Measurements from ENCODE around the gene PCBP1. TPM values are rescaled to one million over a fixed set of nuclear protein-coding genes. Genes with fewer than 3 reads are reported as not detected.

The PCBP1 gene
- total and polyA plus RNA-seq, 9 of the 15 experiments (the other 6 are each of a cell fraction or from before 2014, with no cell fraction given) = 19.2 to 407 (median 78.1) TPM

GRCh38 chr2:70086278-70086837, 919 bp upstream of the PCBP1 start (continued):
- peak; percentile 58; the same call in 1 of the 2 replicates for TF ChIP-seq ID3 (CRISPR knock-in tag; IDR thresholded peaks at IDR 0.05)
- TF ChIP-seq ID3 (tag; IDR thresholded peaks at IDR 0.05) = peak; percentile 90
- TF ChIP-seq MAZ (CRISPR knock-in tag; conservative IDR thresholded peaks at IDR 0.05 in 1 of 2, IDR thresholded peaks at IDR 0.05 in 1 of 2) = peak; percentile 20 to 49; a peak in 3 of 4 replicates
- TF ChIP-seq FOXA3 (CRISPR knock-in tag; conservative IDR thresholded peaks at IDR 0.05 in 1 of 2, IDR thresholded peaks at IDR 0.05 in 1 of 2) = peak; percentile 42 to 87; a peak in 3 of 4 replicates
- TF ChIP-seq CHD1 (IDR thresholded peaks at IDR 0.05; ENCODE audit: low read length) = no peak
- no peak for TF ChIP-seq MXI1 (IDR thresholded peaks at IDR 0.05; ENCODE audit: low read depth, low read length)
- TF ChIP-seq SNRNP70 (optimal IDR thresholded peaks at IDR 0.05; ENCODE audit: low read depth, low read length) = no peak
- no peak for TF ChIP-seq CHD2 (IDR thresholded peaks at IDR 0.05; ENCODE audit: low read depth, low read length)
- peak; percentile 85 for TF ChIP-seq CREB3L1 (IDR thresholded peaks at IDR 0.05; ENCODE audit: borderline replicate concordance, low read depth)
- TF ChIP-seq RBBP5 (IDR thresholded peaks at IDR 0.05; ENCODE audit: borderline replicate concordance, insufficient read depth, low read length, poor library complexity, severe bottlenecking) = peak; percentile 9
- no peak for TF ChIP-seq ZNF436 (CRISPR knock-in tag; IDR thresholded peaks at IDR 0.05)
- no peak for TF ChIP-seq SAP30 (IDR thresholded peaks at IDR 0.05; ENCODE audit: borderline replicate concordance, insufficient read depth, low read depth, low read length, poor library complexity, severe bottlenecking)
- peak; percentile 56; the same call in 1 of the 2 replicates for TF ChIP-seq ATF7 (IDR thresholded peaks at IDR 0.05)
- no peak for TF ChIP-seq TFAM (CRISPR knock-in tag; conservative IDR thresholded peaks at IDR 0.05)
- TF ChIP-seq ZNF263 (CRISPR knock-in tag; IDR thresholded peaks at IDR 0.05; ENCODE audit: borderline replicate concordance) = no peak
- no peak for TF ChIP-seq SMARCA4 (IDR thresholded peaks at IDR 0.05)
- TF ChIP-seq MYC (IDR thresholded peaks at IDR 0.05; ENCODE audit: low read depth, low read length) = no peak
- TF ChIP-seq MYC (CRISPR knock-in tag; IDR thresholded peaks at IDR 0.05; ENCODE audit: borderline replicate concordance, low read depth) = peak; percentile 90
- peak; percentile 64 for TF ChIP-seq TEAD4 (IDR thresholded peaks at IDR 0.05; ENCODE audit: low read length)
- no peak for TF ChIP-seq TEAD4 (CRISPR knock-in tag; IDR thresholded peaks at IDR 0.05; ENCODE audit: borderline replicate concordance)
- TF ChIP-seq ZNF717 (CRISPR knock-in tag; IDR thresholded peaks at IDR 0.05) = peak; percentile 76; the same call in 1 of the 2 replicates
- peak; percentile 55 for TF ChIP-seq ESRRA (IDR thresholded peaks at IDR 0.05; ENCODE audit: borderline replicate concordance, low read depth)
- no peak for TF ChIP-seq ETV5 (CRISPR knock-in tag; IDR thresholded peaks at IDR 0.05; ENCODE audit: low read depth)
- TF ChIP-seq MCM2 (IDR thresholded peaks at IDR 0.05; ENCODE audit: low read depth) = no peak
- TF ChIP-seq HDAC6 (IDR thresholded peaks at IDR 0.05; ENCODE audit: low read depth, low read length) = no peak
- TF ChIP-seq, protein P1, sequence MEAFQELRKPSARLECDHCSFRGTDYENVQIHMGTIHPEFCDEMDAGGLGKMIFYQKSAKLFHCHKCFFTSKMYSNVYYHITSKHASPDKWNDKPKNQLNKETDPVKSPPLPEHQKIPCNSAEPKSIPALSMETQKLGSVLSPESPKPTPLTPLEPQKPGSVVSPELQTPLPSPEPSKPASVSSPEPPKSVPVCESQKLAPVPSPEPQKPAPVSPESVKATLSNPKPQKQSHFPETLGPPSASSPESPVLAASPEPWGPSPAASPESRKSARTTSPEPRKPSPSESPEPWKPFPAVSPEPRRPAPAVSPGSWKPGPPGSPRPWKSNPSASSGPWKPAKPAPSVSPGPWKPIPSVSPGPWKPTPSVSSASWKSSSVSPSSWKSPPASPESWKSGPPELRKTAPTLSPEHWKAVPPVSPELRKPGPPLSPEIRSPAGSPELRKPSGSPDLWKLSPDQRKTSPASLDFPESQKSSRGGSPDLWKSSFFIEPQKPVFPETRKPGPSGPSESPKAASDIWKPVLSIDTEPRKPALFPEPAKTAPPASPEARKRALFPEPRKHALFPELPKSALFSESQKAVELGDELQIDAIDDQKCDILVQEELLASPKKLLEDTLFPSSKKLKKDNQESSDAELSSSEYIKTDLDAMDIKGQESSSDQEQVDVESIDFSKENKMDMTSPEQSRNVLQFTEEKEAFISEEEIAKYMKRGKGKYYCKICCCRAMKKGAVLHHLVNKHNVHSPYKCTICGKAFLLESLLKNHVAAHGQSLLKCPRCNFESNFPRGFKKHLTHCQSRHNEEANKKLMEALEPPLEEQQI (IDR thresholded peaks at IDR 0.05) = no peak

Data from K562 (cell line).